ENCODE data around the gene BMP2K.
"Not testable (repeated sequence)": the region's sequence is repeated elsewhere in the genome, so short reads cannot be mapped to it uniquely, and the experiment has no call there.

BMP2K gene

DNA sequence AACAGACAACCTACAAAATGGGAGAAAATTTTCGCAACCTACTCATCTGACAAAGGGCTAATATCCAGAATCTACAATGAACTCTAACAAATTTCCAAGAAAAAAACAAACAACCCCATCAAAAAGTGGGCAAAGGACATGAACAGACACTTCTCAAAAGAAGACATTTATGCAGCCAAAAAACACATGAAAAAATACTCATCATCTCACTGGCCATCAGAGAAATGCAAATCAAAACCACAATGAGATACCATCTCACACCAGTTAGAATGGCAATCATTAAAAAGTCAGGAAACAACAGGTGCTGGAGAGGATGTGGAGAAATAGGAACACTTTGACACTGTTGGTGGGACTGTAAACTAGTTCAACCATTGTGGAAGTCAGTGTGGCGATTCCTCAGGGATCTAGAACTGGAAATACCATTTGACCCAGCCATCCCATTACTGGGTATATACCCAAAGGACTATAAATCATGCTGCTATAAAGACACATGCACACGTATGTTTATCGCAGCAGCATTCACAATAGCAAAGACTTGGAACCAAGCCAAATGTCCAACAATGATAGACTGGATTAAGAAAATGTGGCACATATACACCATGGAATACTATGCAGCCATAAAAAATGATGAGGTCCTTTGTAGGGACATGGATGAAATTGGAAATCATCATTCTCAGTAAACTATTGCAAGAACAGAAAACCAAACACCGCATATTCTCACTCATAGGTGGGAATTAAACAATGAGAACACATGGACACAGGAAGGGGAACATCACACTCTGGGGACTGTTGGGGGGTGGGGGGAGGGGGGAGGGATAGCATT is 19.7 kb downstream of the BMP2K start:
- not testable (repeated sequence) for DNase-seq (ENCODE audit: low spot score)

DNA sequence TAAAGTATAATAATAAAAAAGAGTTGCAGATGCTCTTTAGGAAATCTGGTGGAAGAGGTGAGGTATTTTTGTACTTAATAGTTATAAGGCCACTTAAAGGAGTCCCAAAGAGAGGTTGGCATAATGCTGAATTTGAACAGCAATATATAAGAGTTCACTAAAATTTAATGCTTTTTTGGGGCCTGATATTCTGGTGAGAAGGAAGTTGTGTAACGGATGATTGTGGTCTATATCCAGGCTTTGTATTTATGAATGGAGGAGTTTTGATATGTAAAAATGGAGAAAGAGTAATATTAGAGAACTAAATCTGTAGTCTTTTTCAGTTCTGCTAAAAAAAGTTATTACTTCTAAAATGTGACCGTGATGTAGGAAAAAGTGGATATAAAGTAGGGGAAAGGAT is 20.4 kb downstream of the BMP2K start:
- no peak for DNase-seq (ENCODE audit: low spot score)

DNA sequence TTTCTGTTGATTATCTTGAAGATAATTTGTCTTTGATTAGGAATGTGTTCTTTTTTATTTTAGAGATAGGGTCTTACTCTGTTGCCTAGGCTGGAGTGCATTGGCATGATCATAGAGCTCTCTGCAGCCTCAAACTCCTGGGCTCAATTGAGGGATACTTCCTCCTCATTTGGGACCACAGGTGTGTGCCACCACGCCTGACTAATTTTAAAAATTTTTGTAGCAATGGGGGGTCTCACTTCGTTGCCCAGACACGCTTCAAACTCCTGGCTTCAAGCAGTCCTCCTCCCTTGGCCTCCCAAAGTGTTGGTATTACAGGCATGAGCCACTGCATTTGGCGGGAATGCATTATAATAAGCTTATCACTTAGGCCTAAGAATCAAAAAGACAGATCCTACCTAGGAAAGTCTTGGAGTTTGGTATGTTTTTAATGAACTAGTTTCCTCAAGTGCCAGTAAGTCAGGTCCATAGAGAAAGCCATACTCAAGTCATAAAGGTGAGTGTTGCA is 21.7 kb downstream of the BMP2K start:
- DNase-seq (ENCODE audit: low spot score), result no peak

DNA sequence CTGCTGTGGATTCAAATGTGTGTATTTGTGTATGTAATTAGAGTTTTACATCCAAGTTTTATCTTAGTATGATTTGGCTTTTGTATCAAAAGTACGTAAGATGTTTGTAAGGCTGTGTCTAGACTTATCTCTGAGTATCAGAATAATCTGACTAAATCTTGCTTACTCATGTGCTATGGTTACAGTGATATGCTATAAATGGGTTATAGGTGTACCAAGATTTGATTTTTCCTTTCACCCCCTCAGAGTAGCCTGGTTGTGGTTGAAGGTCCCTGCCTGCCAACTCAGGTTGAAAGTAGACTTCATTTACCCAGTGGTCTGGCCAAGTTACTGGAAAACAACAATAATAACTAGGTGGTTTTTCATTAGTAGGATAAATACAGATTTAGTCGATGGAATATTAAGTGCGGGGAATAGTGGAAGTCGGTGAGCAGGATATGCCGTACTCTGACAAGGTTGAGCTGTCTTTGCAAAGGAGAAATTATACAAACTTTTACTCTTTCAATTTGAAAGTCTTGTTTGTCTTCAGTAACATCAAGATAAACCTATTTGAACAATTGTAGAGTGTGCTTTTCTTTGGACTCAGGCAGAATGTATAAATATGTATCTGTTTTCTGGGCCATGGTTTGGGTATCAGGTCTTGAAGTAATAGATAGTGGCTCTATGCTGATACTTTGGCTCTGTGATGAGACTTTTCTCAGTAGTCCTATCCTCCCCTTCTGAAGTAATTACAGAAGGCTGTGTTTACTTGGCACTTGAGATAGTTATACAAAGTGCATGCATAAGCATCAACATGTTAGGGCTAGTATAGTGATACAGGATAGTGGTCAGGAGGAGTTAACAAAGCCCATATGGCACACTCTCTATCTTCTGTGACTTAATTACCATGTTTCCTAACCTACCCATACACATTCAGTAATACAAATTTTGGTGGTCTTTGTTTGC is 23.7 kb downstream of the BMP2K start:
- no peak for DNase-seq (ENCODE audit: low spot score)

GRCh38 chr4:78800965-78801364 is 24.8 kb downstream of the BMP2K start:
- no peak for DNase-seq (ENCODE audit: low spot score)

DNA sequence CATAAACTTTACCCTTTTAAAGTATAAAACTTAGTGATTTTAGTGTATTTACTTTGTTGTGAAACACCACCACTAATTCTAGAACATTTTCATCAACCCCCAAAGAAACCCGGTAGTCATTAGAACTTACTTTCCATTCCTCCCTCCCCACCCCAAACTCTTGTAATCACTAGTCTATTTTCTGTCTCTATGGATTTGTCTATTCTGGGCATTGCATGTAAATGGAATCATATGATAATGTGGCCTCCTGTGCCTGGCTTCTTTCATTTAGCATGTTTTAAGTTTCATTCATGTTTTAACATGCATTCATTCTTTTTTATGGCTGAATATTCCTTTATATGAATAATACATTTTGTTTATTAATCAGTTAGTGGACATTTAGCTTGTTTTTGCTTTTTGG is 27.8 kb downstream of the BMP2K start:
- DNase-seq (ENCODE audit: low spot score), result no peak

- no peak for DNase-seq (ENCODE audit: low spot score)
Observed at GRCh38 chr4:78806943-78807460, 30.9 kb downstream of the BMP2K start.

- no peak for DNase-seq (ENCODE audit: low spot score)
Observed at GRCh38 chr4:78809295-78809694, 33.1 kb downstream of the BMP2K start.

DNA sequence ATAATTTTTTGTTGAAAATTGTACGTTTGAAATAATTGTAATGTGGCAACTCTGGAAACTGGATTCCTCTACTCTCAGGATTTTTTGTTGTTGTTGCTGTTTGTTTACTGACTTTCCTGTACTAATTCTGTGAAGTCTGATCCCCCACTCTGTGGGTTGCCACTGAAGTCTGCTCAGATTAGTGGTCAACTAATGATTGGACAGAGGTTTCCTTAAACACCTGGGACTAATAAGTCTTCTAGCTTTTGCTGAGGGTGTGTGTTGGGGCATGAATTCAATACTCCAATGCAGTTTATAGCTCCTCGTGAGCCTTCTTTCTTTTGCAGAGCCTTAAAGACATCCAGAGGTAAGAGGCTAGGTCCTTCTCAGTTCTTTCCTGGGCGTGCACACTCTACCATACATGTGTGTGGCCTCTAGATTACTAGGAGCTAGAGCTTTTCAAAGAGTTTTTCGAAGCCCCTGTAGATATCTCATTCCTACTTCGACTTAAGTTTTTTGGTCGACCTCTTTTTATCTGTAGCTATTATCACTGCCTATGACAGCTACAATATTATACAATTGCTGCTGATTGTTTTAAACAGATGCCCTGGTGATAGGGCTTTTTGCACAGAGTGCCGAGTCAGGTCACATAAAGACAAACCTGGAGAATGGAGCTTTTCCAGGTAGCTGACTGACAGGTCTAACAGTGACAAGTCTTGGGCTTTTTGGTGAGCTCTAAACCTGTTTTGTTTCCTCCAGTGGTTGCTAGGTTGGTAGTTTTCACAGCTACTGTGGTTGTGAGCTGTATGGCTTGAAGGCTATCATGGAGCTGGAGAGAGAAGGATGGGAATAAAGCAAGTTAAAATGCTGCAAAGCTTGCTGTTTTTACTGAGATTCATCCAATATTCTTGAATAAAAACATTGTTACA is 34.0 kb downstream of the BMP2K start:
- DNase-seq (ENCODE audit: low spot score), result peak; percentile 0

GRCh38 chr4:78811034-78811433 is 34.9 kb downstream of the BMP2K start:
- DNase-seq (ENCODE audit: low spot score), result no peak

- DNase-seq (ENCODE audit: low spot score), result no peak
Observed at GRCh38 chr4:78818530-78819079, 42.5 kb downstream of the BMP2K start.

DNA sequence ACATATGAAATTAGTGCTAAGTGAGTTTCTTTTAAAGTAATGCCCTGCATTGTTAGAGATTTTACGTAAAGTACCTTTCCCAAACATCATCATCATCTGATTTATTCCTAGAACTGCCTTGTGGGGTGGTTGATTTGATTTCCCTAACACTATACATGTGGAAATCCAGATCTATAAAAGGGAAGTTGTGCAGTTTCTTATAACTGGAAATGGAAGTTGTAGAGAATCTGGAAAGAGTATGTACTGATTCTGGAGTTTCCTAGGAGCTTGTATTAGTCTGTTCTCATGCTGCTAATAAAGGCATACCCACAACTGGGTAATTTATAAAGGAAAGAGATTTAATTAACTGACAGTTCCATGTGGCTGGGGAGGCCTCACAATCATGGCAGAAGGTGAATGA is 47.9 kb downstream of the BMP2K start:
- DNase-seq (ENCODE audit: low spot score), result no peak

DNA sequence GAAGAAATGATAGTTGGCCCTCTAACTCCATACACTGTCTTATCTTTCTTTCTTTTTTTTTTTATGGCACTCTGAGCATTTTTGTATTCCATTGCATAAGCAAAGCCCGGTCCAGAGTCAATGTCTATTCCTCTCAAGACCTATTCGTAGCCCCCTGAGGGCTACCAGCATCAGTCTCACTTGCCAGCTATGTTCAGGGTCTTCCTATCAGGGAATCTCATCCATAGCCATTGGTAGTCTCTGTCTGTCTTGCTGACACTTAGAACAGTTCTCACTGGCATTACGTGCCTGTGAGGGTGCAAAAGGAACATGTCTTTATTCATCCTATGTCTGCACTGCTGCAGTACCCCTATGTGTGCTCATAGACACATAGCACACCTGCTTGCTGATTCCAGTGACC is 51.0 kb downstream of the BMP2K start:
- no peak for DNase-seq (ENCODE audit: low spot score)

DNA sequence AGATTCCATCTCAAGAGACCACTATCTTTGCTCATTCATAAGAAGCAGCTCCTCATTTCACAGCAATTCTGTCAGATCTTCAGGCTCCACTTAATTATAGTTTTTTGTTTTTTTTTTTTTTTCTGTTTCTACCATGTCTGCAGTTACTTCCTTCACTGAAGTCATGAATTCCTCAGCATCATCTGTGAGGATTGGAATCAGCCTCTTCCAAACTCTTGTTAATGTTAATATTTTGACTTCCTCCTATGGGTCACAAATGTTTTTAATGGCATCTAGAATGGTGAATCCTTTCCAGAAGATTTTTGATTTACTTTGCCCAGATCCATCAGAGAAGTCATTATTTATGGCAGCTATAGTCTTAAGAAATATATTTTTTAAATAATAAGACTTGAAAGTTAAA is 53.1 kb downstream of the BMP2K start:
- no peak for DNase-seq (ENCODE audit: low spot score)

DNA sequence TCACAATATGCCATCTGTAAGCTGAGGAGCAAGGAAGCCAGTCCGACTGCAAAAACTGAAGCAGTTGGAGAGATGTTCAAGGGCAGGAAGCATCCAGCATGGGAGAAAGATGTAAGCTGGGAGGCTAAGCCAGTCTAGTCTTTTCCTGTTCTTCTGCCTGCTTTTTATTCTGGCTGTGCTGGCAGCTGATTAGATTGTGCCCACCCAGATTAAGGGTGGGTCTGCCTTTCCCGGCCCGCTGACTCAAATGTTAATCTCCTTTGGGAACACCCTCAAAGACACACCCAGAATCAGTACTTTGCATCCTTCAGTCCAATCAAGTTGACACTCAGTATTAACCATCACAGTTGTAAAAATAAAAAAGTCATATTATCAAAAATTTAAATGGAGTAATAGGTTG is 63.5 kb downstream of the BMP2K start:
- not testable (repeated sequence) for DNase-seq (ENCODE audit: low spot score)

GRCh38 chr4:78840286-78840685 is 64.1 kb downstream of the BMP2K start:
- not testable (repeated sequence) for DNase-seq (ENCODE audit: low spot score)

DNA sequence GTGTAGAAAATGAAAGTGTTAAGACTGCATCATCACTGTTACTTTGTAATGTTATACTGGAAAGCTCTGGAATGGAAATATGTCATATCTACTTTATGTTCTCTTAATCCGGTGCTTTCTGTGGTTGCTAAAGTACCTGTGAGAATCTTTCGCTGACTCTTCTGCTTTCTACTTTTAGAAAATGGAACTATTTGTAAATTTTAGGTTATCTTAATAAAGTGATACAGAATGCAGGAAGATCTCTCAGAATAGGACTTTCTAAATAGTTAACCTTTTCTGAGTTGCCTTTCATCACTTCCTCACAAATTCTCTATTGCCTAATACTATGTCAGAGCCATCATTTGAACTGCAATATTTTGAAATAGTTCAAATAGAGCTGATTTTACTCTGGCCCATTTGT is 69.3 kb downstream of the BMP2K start:
- DNase-seq (ENCODE audit: low spot score), result no peak

GRCh38 chr4:78846258-78846657 is 70.1 kb downstream of the BMP2K start:
- DNase-seq (ENCODE audit: low spot score), result no peak

- DNase-seq (ENCODE audit: low spot score), result peak; percentile 37
Observed at GRCh38 chr4:78862314-78862737, 86.2 kb downstream of the BMP2K start.

- no peak for DNase-seq (ENCODE audit: low spot score)
Observed at GRCh38 chr4:78863254-78863869, 87.2 kb downstream of the BMP2K start.

DNA sequence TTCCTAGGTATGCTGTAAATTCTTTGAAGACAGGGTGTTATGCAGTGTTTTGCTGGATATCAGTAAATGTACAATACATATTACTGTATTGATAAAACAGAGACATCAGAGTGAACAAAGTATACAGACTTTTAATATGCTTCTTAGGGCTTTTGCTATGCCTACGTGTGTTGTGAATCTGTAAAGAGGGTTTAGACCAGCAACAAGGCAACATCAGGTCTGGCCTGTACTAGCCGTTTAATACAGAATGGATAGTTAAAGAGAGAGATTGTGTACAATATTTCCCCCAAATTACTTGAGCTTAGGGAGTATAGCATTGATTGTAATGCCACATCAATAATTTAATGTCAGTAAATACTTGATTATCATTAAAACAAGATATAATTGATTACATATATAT is 87.8 kb downstream of the BMP2K start:
- DNase-seq (ENCODE audit: low spot score), result no peak

Data from HuH-7 (cell line).